CD4-positive, CD25-positive, alpha-beta regulatory T cell (primary cell): ENCODE data around the gene ONECUT2. TPM values are rescaled to one million over a fixed set of nuclear protein-coding genes. Genes with fewer than 3 reads are reported as not detected.

Experiments used
- ATAC-seq, 2 donors: fragments of 150-1000 bp; cut with Tn5 transposase; one replicate each; pipeline ENCODE4 v1.10.0; 2021; ENCODE audit warnings: low read depth in 2 of 2, moderate number of reproducible peaks in 2 of 2, moderate library complexity in 1 of 2
- DNase-seq, 3 donors: peaks; one replicate each; pipeline versions ENCODE4 v3.0.0 to v3.0.0-alpha.2; 2012 to 2022; ENCODE audit warnings: mixed read lengths in 1 of 3
- H3K27ac ChIP-seq: one replicate; pipeline ENCODE4 v1.7.0; 2013; ENCODE audit warnings: mild to moderate bottlenecking, low read length; ENCODE audit not compliant: insufficient read depth, poor library complexity, severe bottlenecking
- H3K27me3 ChIP-seq: one replicate; pipeline ENCODE4 v1.7.0; 2013; ENCODE audit warnings: low read length; ENCODE audit not compliant: control insufficient read depth, insufficient read depth
- H3K36me3 ChIP-seq: one replicate; pipeline ENCODE4 v1.7.0; 2013; ENCODE audit warnings: mild to moderate bottlenecking, low read length, moderate library complexity; ENCODE audit not compliant: control insufficient read depth, insufficient read depth
- H3K4me1 ChIP-seq: 2 replicates; pipeline ENCODE4 v1.7.0; 2013; ENCODE audit warnings: mild to moderate bottlenecking, low read length; ENCODE audit not compliant: insufficient read depth, control insufficient read depth, poor library complexity, severe bottlenecking
- H3K4me3 ChIP-seq: one replicate; pipeline ENCODE4 v1.7.0; 2013; ENCODE audit warnings: low read depth, mild to moderate bottlenecking, low read length, moderate library complexity
- H3K9me3 ChIP-seq, 2 experiments: 1 replicate in 1 of 2; 2 replicates in 1 of 2; pipeline ENCODE4 v1.7.0; 2013; ENCODE audit warnings: low read length in 2 of 2, mild to moderate bottlenecking in 1 of 2, moderate library complexity in 1 of 2; ENCODE audit not compliant: control insufficient read depth in 2 of 2
- H3K27ac Mint-ChIP-seq, 3 donors: one replicate each; pipeline ENCODE4 v1.8.0; 2020 to 2022; ENCODE audit warnings: mild to moderate bottlenecking in 3 of 3, mixed read lengths in 3 of 3, moderate library complexity in 2 of 3
- H3K27me3 Mint-ChIP-seq: one replicate; pipeline ENCODE4 v1.8.0; 2022; ENCODE audit warnings: mild to moderate bottlenecking, mixed read lengths
- H3K36me3 Mint-ChIP-seq: one replicate; pipeline ENCODE4 v1.8.0; 2020; ENCODE audit warnings: mixed read lengths
- H3K4me1 Mint-ChIP-seq, 4 donors: one replicate each; pipeline ENCODE4 v1.8.0; 2020 to 2022; ENCODE audit warnings: mixed read lengths in 4 of 4, mild to moderate bottlenecking in 1 of 4
- H3K4me3 Mint-ChIP-seq, 4 donors: one replicate each; pipeline ENCODE4 v1.8.0; 2020 to 2022; ENCODE audit warnings: mild to moderate bottlenecking in 4 of 4, mixed read lengths in 4 of 4, moderate library complexity in 3 of 4
- H3K9me3 Mint-ChIP-seq, 7 donors: one replicate each; pipeline ENCODE4 v1.8.0; 2020 to 2022; ENCODE audit warnings: mixed read lengths in 7 of 7, mild to moderate bottlenecking in 3 of 7, moderate library complexity in 2 of 7
- polyA plus RNA-seq, 4 donors: library from polyadenylated mRNA; unstranded; fragments of 300-500 nt; fragmentation: Illumina TruSeq; gene quantifications; one replicate each; pipeline ENCODE4 v1.2.3, GENCODE V29; 2021
- total RNA-seq: library from RNA; stranded (reverse); gene quantifications from one replicate; pipeline ENCODE4 v1.2.3, GENCODE V29; 2022

ONECUT2 gene
- total and polyA plus RNA-seq, 5 donors from 2014 or later: not detected

DNA sequence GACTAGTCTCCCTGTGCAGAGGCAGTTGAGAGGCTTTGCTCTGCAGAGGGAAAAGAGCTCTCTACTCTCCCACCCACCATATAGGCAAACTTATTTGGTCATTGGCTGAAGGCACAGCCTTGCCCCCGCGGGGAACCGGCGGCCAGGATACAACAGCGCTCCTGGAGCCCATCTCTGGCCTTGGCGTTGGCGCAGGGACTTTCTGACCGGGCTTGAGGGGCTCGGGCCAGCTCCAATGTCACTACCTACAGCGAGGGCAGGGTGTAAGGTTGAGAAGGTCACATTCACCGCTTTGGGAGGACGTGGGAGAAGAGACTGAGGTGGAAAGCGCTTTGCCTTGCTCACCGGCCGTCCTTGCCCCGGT, 2.2 kb downstream of the ONECUT2 start:
- H3K9me3 Mint-ChIP-seq: peaks cover 0 to 11% (median 2%) of the 10 kb centered on the region in 7 donors
- ATAC-seq (no peak), DNase-seq (no peak)
- Histone ChIP-seq H3K9me3 (no peaks in the 10 kb centered on the region), H3K27ac (no peak overlapping the region), H3K4me1 (peaks cover 53% of the 10 kb centered on the region), H3K36me3 (no peaks in the 10 kb centered on the region), H3K27me3 (peaks cover 31% of the 10 kb centered on the region), H3K4me3 (no peak overlapping the region)
- peak overlapping the region; percentile 62 to 81 (median 74) for H3K4me3 Mint-ChIP-seq
- H3K36me3 Mint-ChIP-seq: no peaks in the 10 kb centered on the region
- H3K27me3 Mint-ChIP-seq: peaks cover 88% of the 10 kb centered on the region
- peaks cover 0 to 71% (median 26%) of the 10 kb centered on the region in 4 donors for H3K4me1 Mint-ChIP-seq
- peak overlapping the region in 1 of 3 donors; percentile 85 for H3K27ac Mint-ChIP-seq

DNA sequence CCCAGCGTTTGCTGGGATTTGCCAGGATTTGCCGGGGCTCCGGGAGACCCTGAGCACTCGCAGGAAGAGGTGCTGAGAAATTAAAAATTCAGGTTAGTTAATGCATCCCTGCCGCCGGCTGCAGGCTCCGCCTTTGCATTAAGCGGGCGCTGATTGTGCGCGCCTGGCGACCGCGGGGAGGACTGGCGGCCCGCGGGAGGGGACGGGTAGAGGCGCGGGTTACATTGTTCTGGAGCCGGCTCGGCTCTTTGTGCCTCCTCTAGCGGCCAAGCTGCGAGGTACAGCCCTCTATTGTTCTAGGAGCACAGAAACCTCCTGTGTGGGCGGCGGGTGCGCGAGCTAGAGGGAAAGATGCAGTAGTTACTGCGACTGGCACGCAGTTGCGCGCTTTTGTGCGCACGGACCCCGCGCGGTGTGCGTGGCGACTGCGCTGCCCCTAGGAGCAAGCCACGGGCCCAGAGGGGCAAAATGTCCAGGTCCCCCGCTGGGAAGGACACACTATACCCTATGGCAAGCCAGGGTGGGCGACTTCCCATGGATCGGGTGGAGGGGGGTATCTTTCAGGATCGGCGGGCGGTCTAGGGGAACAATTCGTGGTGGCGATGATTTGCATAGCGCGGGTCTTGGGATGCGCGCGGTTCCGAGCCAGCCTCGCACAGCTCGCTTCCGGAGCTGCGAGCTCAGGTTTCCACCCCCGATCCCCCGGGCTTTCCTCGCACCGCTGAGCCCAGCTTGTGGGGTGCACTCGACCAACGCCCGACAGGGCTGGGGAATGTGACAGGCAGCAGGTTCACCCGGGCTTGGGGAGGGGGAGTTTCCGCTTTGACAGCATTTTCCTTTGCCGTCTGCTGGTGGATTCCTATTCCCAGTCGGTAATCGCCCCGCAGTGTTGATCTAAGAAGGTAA, 2.8 kb downstream of the ONECUT2 start:
- H3K27me3 ChIP-seq: peaks cover 32% of the 10 kb centered on the region
- no peaks in the 10 kb centered on the region for H3K36me3 ChIP-seq
- no peak for ATAC-seq
- no peak overlapping the region for H3K4me3 ChIP-seq
- Mint-ChIP-seq H3K9me3 (peaks cover 0 to 11% (median 4%) of the 10 kb centered on the region in 7 donors), H3K36me3 (no peaks in the 10 kb centered on the region), H3K27ac (no peak overlapping the region), H3K4me1 (peaks cover 0 to 71% (median 26%) of the 10 kb centered on the region in 4 donors), H3K27me3 (peaks cover 88% of the 10 kb centered on the region), H3K4me3 (peak overlapping the region; percentile 60 to 75 (median 72))
- H3K4me1 ChIP-seq: peaks cover 53% of the 10 kb centered on the region
- peak in 1 of 3 donors; percentile 56 for DNase-seq
- no peaks in the 10 kb centered on the region for H3K9me3 ChIP-seq
- no peak overlapping the region for H3K27ac ChIP-seq

DNA sequence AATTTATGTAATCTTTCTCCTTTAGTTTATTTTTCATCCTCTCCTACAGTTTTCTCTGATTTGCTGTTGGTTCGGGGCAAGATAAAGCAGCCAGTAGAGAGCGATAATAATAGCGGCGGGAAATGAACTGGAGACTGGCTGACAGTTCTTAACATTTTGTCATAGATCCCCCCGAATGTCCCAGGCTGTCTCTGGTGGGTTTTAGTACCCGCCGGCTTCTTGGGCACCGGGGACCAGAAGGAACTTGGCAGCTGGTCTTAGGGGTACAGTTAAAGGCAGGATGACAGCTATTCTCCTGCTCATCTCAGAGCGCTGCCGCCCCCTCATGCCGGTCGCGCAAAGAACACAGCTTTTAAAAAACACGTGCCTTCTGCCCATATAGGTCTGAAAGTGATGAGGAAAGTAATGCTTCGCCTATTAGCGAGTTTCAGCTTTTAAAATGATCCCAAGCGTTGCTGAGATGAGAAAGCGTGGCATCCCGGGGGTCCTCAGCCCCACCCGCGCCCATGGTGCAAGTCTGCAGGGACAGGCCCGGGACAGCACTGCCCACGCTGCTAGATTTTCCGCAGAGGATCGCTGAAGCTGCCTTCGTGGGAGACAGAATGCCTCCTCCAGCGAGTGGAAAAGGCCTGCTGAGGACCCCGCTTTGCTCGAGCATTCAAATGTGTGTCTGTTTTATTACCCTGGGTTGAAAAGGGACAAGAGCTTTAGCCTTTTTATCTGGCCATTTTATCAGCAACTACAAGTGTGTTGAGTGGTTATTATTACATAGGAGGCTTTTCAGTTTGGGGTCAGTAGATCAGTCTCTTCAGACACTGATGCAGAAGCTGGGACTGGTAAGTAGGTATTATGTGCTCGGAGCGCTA, 3.8 kb downstream of the ONECUT2 start:
- H3K27ac Mint-ChIP-seq: peak overlapping the region in 1 of 3 donors; percentile 85
- no peaks in the 10 kb centered on the region for H3K9me3 ChIP-seq

DNA sequence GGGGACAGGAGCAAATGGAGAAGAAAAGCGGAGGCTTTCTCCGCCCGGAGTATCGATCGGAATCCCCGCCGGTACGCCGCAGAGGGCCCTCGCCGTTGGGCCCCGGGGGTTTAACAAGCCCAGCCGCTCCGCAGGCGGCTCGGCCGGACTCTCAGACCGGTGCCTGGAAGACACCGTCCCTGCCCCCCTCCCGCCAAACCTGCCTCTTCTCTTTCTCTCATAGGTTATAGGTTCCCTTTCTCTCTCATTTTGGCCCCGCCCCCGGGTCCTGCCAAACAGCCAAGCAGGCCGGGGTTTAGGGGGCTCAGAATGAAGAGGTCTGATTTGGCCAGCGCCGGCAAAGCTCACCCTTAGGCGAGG, 4.4 kb downstream of the ONECUT2 start:
- Histone ChIP-seq H3K27me3 (peaks cover 33% of the 10 kb centered on the region), H3K9me3 (no peaks in the 10 kb centered on the region), H3K4me1 (peaks cover 48% of the 10 kb centered on the region), H3K4me3 (no peak overlapping the region), H3K27ac (no peak overlapping the region), H3K36me3 (no peaks in the 10 kb centered on the region)
- ATAC-seq (no peak), DNase-seq (no peak)
- Mint-ChIP-seq H3K9me3 (peaks cover 0 to 7% (median 0%) of the 10 kb centered on the region in 7 donors), H3K27ac (peak overlapping the region in 1 of 3 donors; percentile 85), H3K36me3 (no peaks in the 10 kb centered on the region), H3K4me1 (peaks cover 0 to 58% (median 23%) of the 10 kb centered on the region in 4 donors), H3K27me3 (peaks cover 86% of the 10 kb centered on the region), H3K4me3 (peak overlapping the region in 1 of 4 donors; percentile 74)

More for the DNA sequence above, 3.8 kb downstream of the ONECUT2 start:
- Histone ChIP-seq H3K4me1 (peaks cover 53% of the 10 kb centered on the region), H3K36me3 (no peaks in the 10 kb centered on the region), H3K27ac (no peak overlapping the region), H3K4me3 (no peak overlapping the region), H3K27me3 (peaks cover 30% of the 10 kb centered on the region)
- Mint-ChIP-seq H3K4me3 (peak overlapping the region in 3 of 4 donors; percentile 55 to 74 (median 69)), H3K4me1 (peaks cover 0 to 64% (median 25%) of the 10 kb centered on the region in 4 donors), H3K36me3 (no peaks in the 10 kb centered on the region), H3K27me3 (peaks cover 86% of the 10 kb centered on the region), H3K9me3 (peaks cover 0 to 9% (median 0%) of the 10 kb centered on the region in 7 donors)
- DNase-seq: no peak
- no peak for ATAC-seq

DNA sequence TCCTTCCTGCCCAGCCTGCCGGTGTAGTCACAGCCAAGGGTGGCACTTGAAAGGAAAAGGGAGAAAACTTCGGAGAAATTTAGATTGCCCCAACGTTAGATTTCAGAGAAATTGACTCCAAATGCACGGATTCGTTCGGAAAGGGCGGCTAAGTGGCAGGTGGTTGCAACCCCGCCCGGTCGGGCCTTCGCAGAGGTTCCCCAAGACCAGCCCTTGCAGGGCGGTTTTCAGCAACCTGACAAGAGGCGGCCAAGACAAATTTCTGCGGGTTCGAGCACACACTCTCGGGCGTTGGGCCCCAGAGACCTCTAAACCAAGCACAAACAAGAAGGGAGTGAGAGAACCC, 4.8 kb downstream of the ONECUT2 start:
- H3K4me1 Mint-ChIP-seq: peaks cover 0 to 54% (median 22%) of the 10 kb centered on the region in 4 donors
- Histone ChIP-seq H3K27me3 (peaks cover 33% of the 10 kb centered on the region), H3K9me3 (no peaks in the 10 kb centered on the region), H3K27ac (no peak overlapping the region), H3K4me3 (no peak overlapping the region), H3K4me1 (peaks cover 44% of the 10 kb centered on the region), H3K36me3 (no peaks in the 10 kb centered on the region)
- no peak overlapping the region for H3K4me3 Mint-ChIP-seq
- ATAC-seq (no peak), DNase-seq (no peak)
- no peak overlapping the region for H3K27ac Mint-ChIP-seq
- H3K27me3 Mint-ChIP-seq: peaks cover 86% of the 10 kb centered on the region
- no peaks in the 10 kb centered on the region for H3K36me3 Mint-ChIP-seq
- H3K9me3 Mint-ChIP-seq: peaks cover 0 to 7% (median 0%) of the 10 kb centered on the region in 7 donors

DNA sequence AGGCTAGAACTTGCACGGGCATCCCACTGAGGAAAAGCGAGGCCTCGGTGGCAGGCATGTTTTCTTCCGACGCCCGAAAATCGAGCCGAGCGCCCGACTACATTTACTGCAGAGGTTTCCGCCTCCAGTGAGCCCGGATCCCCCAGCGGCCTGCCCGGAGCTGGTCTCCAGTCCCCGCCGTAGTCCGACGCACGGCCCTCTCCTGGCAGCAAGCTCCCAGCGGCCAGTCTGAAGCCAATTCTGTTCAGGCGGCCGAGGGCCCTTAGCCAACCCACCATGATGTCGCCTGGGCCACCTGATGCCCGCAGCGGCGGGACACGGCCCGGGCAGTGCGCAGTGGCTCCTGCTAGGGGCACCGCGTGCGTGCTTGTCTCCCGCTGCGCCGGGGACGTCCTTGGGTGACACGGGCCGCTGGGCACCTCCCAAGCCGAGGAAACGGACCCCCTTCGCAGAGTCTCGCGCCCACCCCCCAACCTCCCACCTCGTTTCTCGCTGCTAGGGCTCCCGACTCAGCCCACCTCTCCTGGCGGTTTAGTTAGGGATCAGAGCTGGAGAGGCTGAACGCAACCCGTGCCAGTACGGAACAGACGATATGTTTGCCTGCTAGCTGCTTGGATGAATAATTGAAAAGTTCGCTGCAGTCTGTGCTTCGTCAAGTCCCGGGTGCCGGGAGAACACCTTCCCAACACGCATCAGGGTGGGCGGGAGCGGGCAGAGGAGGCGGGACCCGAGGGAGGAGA, 5.3 kb downstream of the ONECUT2 start:
- peaks cover 33% of the 10 kb centered on the region for H3K27me3 ChIP-seq
- Mint-ChIP-seq H3K27ac (no peak overlapping the region), H3K36me3 (no peaks in the 10 kb centered on the region)

More for the DNA sequence above, 5.3 kb downstream of the ONECUT2 start:
- Mint-ChIP-seq H3K9me3 (peaks cover 0 to 7% (median 0%) of the 10 kb centered on the region in 7 donors), H3K4me3 (no peak overlapping the region), H3K4me1 (peaks cover 0 to 53% (median 22%) of the 10 kb centered on the region in 4 donors), H3K27me3 (peaks cover 89% of the 10 kb centered on the region)
- no peak overlapping the region for H3K4me3 ChIP-seq
- H3K9me3 ChIP-seq: no peaks in the 10 kb centered on the region
- DNase-seq (no peak), ATAC-seq (no peak)
- H3K4me1 ChIP-seq: peaks cover 42% of the 10 kb centered on the region
- H3K27ac ChIP-seq: no peak overlapping the region
- H3K36me3 ChIP-seq: no peaks in the 10 kb centered on the region
